GM13977 (cell line): ENCODE measurements around the gene TCF15.

Experiments used
- DNase-seq: peaks from one replicate; pipeline ENCODE4 v3.0.0; 2012; ENCODE audit warnings: low spot score
- CTCF ChIP-seq: IDR thresholded peaks from 2 replicates; pipeline ENCODE4 v1.5.1; 2012; ENCODE audit warnings: mild to moderate bottlenecking, control low read depth; ENCODE audit not compliant: insufficient read depth; ENCODE audit errors: extremely low read depth, missing control alignments
- in situ Hi-C: fragments of 300-500 bp; cut with MboI; formaldehyde crosslinking; loops from one replicate; pipeline ENCODE4 v1.12.0; 2022; ENCODE audit warnings: low sequenced_read_pairs, low pct_unique_long_range_greater_than_20kb, mixed read lengths, inconsistent platforms; ENCODE audit not compliant: unreplicated experiment

TCF15 gene

DNA sequence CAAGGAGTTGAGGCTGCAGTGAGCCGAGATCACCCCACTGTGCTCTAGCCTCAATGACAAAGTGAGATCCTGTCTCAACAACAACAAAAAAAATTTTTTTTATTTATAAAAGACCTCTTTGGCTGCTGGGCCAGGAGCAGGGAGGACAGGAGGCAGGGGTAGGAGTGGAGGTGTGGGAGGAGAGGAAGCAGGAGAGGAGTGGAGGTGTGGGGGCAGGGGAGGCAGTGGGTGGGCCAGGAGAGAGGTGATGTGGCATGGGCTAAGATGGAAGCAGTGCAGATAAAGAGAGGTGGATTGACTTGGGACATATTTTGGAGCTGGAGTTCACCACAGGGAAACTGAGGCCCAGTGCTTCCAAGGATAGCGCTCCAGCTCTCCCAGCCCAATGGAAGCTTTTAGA, 53.1 kb downstream of the TCF15 start:
- in situ Hi-C loops, result loop anchor here (25.0 kb wide), 1 partner anchor 180 kb away; no protein-coding TSS in a partner anchor
- no peak for TF ChIP-seq CTCF
- no peak for DNase-seq

DNA sequence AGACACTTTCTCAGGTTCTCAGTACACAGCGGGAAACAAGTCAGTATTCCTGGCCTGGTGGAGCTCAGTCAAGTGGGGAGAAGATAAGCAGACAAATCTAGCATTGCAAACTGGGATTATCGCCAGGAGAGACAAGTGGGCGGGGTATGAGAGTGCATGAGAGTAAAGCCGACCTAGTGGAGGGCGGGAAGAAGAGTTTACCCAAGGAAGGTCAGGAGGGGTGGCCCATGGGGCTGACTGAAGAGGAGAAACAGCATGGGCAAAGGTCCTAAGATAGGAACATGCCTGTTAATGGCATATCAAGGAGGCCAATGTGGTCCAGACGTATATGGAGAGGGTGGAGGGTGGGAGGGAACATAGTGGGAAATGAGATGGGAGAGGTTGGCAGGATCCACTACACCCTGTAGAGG, 54.1 kb downstream of the TCF15 start:
- no peak for DNase-seq

More for the DNA sequence above, 54.1 kb downstream of the TCF15 start:
- in situ Hi-C loops, result loop anchor here (25.0 kb wide), 1 partner anchor 181 kb away; no protein-coding TSS in a partner anchor
- no peak for TF ChIP-seq CTCF
